Natural killer cell (primary cell): ENCODE results near the gene SAFB. TPM values are rescaled to one million over a fixed set of nuclear protein-coding genes. Genes with fewer than 3 reads are reported as not detected.

Experiments used
- ATAC-seq, 3 donors: fragments of 150-1000 bp in 2 of 3; fragments of 200-7000 bp in 1 of 3; cut with Tn5 transposase; 1 replicate in 1 of 3; 2 replicates in 2 of 3; pipeline ENCODE4 v1.10.0; 2021; ENCODE audit warnings: mild to moderate bottlenecking in 2 of 3, moderate library complexity in 2 of 3
- DNase-seq, 2 donors: peaks; one replicate each; pipeline versions ENCODE4 v3.0.0 to v3.0.0-alpha.2; 2013 to 2021; ENCODE audit warnings: mixed read lengths in 1 of 2
- H3K27ac ChIP-seq: one replicate; pipeline ENCODE4 v1.5.1; 2013; ENCODE audit warnings: mild to moderate bottlenecking, low read length
- H3K27me3 ChIP-seq: one replicate; pipeline ENCODE4 v1.6.1; 2013; ENCODE audit warnings: low read length; ENCODE audit not compliant: control insufficient read depth, insufficient read depth
- H3K36me3 ChIP-seq: one replicate; pipeline ENCODE4 v1.6.1; 2013; ENCODE audit warnings: low read length; ENCODE audit not compliant: control insufficient read depth, insufficient read depth
- H3K4me1 ChIP-seq: one replicate; pipeline ENCODE4 v1.6.1; 2013; ENCODE audit warnings: low read length; ENCODE audit not compliant: control insufficient read depth, insufficient read depth
- H3K4me3 ChIP-seq: one replicate; pipeline ENCODE4 v1.5.1; 2013; ENCODE audit warnings: low read length
- H3K9me3 ChIP-seq: one replicate; pipeline ENCODE4 v1.6.1; 2013; ENCODE audit warnings: low read length; ENCODE audit not compliant: control insufficient read depth, insufficient read depth
- H3K27ac Mint-ChIP-seq, 2 donors: one replicate each; pipeline ENCODE4 v1.8.0; 2022; ENCODE audit warnings: mild to moderate bottlenecking in 2 of 2, mixed read lengths in 2 of 2, moderate library complexity in 1 of 2
- H3K27me3 Mint-ChIP-seq, 2 donors: one replicate each; pipeline ENCODE4 v1.8.0; 2022; ENCODE audit warnings: low read depth in 2 of 2, mixed read lengths in 2 of 2
- H3K36me3 Mint-ChIP-seq: one replicate; pipeline ENCODE4 v1.8.0; 2022; ENCODE audit warnings: mixed read lengths
- H3K4me1 Mint-ChIP-seq, 2 donors: one replicate each; pipeline ENCODE4 v1.8.0; 2022; ENCODE audit warnings: mixed read lengths in 2 of 2
- H3K4me3 Mint-ChIP-seq: one replicate; pipeline ENCODE4 v1.8.0; 2022; ENCODE audit warnings: mild to moderate bottlenecking, moderate library complexity, mixed read lengths
- H3K9me3 Mint-ChIP-seq, 2 donors: one replicate each; pipeline ENCODE4 v1.8.0; 2022; ENCODE audit warnings: mixed read lengths in 2 of 2
- WGBS: methylation state at CpG from one replicate; pipeline ENCODE4 v1.1.7; 2013; ENCODE audit warnings: missing lambda C conversion rate; ENCODE audit not compliant: insufficient coverage; 5-methylcytosine and 5-hydroxymethylcytosine counted together
- intact Hi-C: fragments of 100-400 bp; cut with micrococcal nuclease; formaldehyde crosslinking; loops from one replicate; pipeline ENCODE4 v1.14.2; 2022
- total RNA-seq, 4 donors: library from RNA; stranded (reverse); fragments of 120-200 nt in 1 of 4; gene quantifications; one replicate each; pipeline versions ENCODE4 v1.2.3 to v1.2.4, GENCODE V29; 2013 to 2022
- TF ChIP-seq, protein P1 (sequence below): fragments of 200-600 bp; IDR thresholded peaks from one replicate; pipeline ENCODE4 v1.8.0; 2022; ENCODE audit warnings: antibody characterized with exemption

Gene SAFB
- total RNA-seq, 3 donors from 2014 or later (not counting 1 experiment from before 2014, with no cell fraction given) = 195 to 229 (median 207) TPM

DNA sequence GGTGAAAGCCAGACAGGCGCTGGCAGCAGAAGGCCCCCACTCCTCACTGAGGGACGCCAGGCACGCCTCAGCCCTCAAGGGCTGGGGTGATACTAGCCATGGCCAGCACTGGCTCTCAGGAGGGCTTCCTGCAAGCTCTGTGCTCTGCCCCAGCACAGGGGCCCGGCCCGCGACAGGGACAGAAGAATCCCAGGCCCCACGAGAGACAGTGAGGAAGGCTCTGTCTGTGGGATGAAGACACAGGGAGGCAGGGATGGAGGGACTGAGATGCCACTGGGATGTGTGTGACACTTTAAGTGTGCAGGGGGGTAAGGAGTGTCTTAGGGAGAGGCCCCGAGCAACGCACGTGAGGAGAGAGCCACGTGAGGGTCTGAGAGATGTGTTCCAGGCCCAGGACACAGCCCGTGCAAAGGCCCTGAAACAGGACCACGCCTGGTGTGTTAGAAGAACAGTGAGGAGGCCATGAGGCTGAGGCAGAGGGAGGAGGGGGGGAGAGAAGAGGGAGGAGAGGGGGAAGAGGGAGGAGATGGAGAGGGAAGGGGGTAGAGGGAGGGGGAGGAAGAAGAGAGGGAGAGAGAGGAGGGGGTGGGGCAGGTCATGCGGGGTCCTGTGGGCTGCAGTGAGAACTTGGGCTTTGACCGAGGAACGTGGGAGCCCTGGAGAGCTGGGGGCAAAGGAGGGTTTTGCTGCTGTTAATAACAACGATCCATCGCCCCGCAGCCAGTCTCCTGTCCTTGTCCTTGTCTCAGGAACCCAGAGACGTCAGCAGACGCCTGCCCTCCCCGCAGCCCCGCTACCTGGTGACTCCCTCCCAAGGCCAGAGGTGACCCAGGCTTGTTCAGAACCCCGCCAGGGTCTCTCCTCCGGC, 74.4 kb downstream of the SAFB start:
- DNase-seq (no peak), ATAC-seq (no peak)
- WGBS = 89% methylated on average over 25 of the region's 25 CpGs
- H3K36me3 Mint-ChIP-seq = no peaks in the 10 kb centered on the region
- H3K27me3 Mint-ChIP-seq = no peaks in the 10 kb centered on the region
- H3K4me1 Mint-ChIP-seq = peaks cover 0 to 16% of the 10 kb centered on the region in 2 donors
- Histone ChIP-seq H3K4me1 (no peaks in the 10 kb centered on the region), H3K27me3 (no peaks in the 10 kb centered on the region), H3K36me3 (peaks cover 56% of the 10 kb centered on the region), H3K27ac (no peak overlapping the region), H3K9me3 (no peaks in the 10 kb centered on the region), H3K4me3 (no peak overlapping the region)
- intact Hi-C loops = no loop called here
- no peak overlapping the region for H3K27ac Mint-ChIP-seq
- H3K9me3 Mint-ChIP-seq = no peaks in the 10 kb centered on the region
- TF ChIP-seq, protein P1, sequence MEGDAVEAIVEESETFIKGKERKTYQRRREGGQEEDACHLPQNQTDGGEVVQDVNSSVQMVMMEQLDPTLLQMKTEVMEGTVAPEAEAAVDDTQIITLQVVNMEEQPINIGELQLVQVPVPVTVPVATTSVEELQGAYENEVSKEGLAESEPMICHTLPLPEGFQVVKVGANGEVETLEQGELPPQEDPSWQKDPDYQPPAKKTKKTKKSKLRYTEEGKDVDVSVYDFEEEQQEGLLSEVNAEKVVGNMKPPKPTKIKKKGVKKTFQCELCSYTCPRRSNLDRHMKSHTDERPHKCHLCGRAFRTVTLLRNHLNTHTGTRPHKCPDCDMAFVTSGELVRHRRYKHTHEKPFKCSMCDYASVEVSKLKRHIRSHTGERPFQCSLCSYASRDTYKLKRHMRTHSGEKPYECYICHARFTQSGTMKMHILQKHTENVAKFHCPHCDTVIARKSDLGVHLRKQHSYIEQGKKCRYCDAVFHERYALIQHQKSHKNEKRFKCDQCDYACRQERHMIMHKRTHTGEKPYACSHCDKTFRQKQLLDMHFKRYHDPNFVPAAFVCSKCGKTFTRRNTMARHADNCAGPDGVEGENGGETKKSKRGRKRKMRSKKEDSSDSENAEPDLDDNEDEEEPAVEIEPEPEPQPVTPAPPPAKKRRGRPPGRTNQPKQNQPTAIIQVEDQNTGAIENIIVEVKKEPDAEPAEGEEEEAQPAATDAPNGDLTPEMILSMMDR = no peak
- no peak overlapping the region for H3K4me3 Mint-ChIP-seq

DNA sequence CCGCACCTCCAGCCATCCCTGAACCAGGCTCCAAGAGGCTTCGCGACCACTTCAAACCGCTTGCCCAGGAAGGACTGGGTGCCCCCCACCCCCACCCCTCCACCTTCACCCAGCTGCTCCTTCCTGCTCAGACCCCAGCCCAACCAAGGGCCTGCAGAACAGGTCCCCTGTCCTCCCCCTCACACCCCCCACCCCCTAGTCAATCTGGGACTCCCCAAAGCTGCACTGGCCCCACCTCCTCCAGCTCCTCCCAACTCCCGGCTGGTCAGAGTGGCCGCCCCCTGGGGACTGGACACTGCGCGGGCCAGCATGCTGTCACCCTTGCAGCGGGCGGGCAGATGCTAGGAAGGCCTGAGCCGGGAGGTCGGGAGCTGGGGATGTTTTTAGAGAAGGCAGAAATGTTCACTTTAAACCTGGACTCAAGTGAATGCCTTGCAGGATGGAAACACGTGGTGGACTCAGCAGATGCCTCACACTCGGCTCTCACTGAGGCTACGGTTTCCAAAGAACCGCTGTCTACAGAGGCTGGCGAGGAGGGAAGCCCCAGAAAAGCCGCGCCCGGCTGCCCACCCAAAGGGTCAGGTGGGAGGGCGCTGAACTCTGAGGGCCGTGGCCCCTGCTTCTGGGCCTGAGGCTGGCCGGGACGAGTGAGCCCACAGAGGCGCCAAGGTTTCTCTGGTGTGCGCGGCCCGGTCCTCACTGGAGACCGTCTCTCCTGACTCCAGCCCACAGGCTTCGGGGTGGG, 75.2 kb downstream of the SAFB start:
- no peak overlapping the region for H3K27ac ChIP-seq
- peaks cover 0 to 9% of the 10 kb centered on the region in 2 donors for H3K4me1 Mint-ChIP-seq
- no peak overlapping the region for H3K4me3 Mint-ChIP-seq
- peaks cover 51% of the 10 kb centered on the region for H3K36me3 ChIP-seq
- no peak for DNase-seq
- no peaks in the 10 kb centered on the region for H3K36me3 Mint-ChIP-seq
- H3K27me3 Mint-ChIP-seq = no peaks in the 10 kb centered on the region
- no peaks in the 10 kb centered on the region for H3K9me3 Mint-ChIP-seq
- no peak for ATAC-seq
- H3K27me3 ChIP-seq = no peaks in the 10 kb centered on the region
- no peak overlapping the region for H3K27ac Mint-ChIP-seq
- no peaks in the 10 kb centered on the region for H3K4me1 ChIP-seq
- H3K4me3 ChIP-seq = no peak overlapping the region
- intact Hi-C loops = no loop called here
- TF ChIP-seq, protein P1 = no peak
- 94% methylated on average over 30 of the region's 30 CpGs for WGBS
- H3K9me3 ChIP-seq = no peaks in the 10 kb centered on the region

DNA sequence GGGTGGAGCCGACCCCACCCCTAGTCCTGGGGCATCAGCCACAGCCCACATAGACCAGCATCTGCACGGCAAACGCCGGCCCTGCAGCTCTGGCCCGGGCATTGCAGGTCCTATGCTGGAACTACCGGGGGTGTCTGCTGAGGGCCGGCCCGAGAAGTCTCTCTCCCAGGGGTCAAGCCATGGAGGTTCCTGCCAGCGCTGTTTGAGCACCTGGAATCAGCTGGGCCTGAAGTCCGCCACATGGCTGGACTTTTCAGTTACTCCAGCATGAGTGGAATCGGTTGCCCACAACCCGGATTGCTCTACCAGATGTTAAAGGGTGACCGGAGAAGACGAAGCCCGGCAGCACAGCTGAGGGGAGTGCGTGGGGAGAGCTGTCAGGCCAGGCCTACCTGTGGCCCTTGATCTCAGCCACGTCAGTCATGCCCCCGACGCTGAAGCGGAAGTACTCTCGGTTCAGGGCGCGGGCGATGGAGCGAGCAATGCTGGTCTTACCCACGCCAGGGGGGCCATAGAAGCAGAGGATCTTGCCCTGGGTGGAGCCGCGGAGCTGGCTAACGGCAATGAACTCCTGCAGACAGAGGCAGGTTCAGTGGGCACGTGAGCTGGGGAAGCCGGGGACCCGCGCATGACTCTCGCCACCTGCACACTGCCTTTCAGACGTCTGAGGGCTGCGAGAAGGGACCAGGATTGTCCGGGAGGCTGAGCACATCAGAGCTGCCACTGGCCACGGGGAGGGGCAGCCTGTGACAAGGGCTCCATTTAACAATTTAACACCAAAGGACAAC, 75.9 kb downstream of the SAFB start:
- H3K27me3 ChIP-seq = no peaks in the 10 kb centered on the region
- Mint-ChIP-seq H3K27me3 (no peaks in the 10 kb centered on the region), H3K36me3 (no peaks in the 10 kb centered on the region), H3K27ac (peak overlapping the region in 1 of 2 donors; percentile 38), H3K9me3 (no peaks in the 10 kb centered on the region), H3K4me3 (no peak overlapping the region), H3K4me1 (peaks cover 0 to 10% of the 10 kb centered on the region in 2 donors)
- H3K9me3 ChIP-seq = no peaks in the 10 kb centered on the region
- ATAC-seq (no peak), DNase-seq (no peak)
- 94% methylated on average over 38 of the region's 38 CpGs for WGBS
- H3K4me3 ChIP-seq = no peak overlapping the region
- H3K27ac ChIP-seq = no peak overlapping the region
- H3K36me3 ChIP-seq = peaks cover 51% of the 10 kb centered on the region
- H3K4me1 ChIP-seq = no peaks in the 10 kb centered on the region
- intact Hi-C loops = no loop called here
- TF ChIP-seq, protein P1 = no peak
